H1 (cell line): ENCODE data around the gene GSTM2. TPM values are rescaled to one million over a fixed set of nuclear protein-coding genes. Genes with fewer than 3 reads are reported as not detected.

Experiments
- JUND ChIP-seq: IDR thresholded peaks from 2 replicates; pipeline ENCODE4 v1.6.1; 2011; ENCODE audit warnings: mild to moderate bottlenecking, improper control_type of control experiment, low read length
- KDM5A ChIP-seq: fragments of 200-600 bp; IDR thresholded peaks from 2 replicates; pipeline ENCODE4 v1.7.1; 2012; ENCODE audit warnings: mild to moderate bottlenecking, low read length, inconsistent platforms, mixed read lengths
- SAP30 ChIP-seq: fragments of 300-600 bp; sonication (generic); IDR thresholded peaks from 2 replicates; pipeline ENCODE4 v1.7.1; 2012; ENCODE audit warnings: low read length, moderate library complexity, mild to moderate bottlenecking, inconsistent platforms; ENCODE audit not compliant: insufficient read depth, insufficient replicate concordance
- TEAD4 ChIP-seq: IDR thresholded peaks from 2 replicates; pipeline ENCODE4 v1.6.1; 2012; ENCODE audit warnings: low read depth, low read length, inconsistent platforms, mixed read lengths
- polyA plus RNA-seq, 7 experiments: library from polyadenylated mRNA; depleted of rRNA in 3 of 7; stranded (reverse) in 5 of 7; unstranded in 2 of 7; fragments of >200 nt in 5 of 7; fragments of 200-250 nt in 2 of 7; gene quantifications; 1 replicate in 5 of 7; 2 replicates in 1 of 7; 4 replicates in 1 of 7; pipeline versions ENCODE4 v1.2.1 to v1.2.3, GENCODE V29; 2011 to 2013; ENCODE audit warnings: missing spikeins in 2 of 7, mixed read lengths in 2 of 7
- total RNA-seq: library from RNA; stranded (reverse); fragmentation: NEBNext Ultra II Directional; extraction: Animal tissue kit (Norgen Biotek cat#: 25700); gene quantifications from 2 replicates; pipeline ENCODE4 v1.2.1, GENCODE V29; 2021
- TF ChIP-seq, protein P1 (sequence below): IDR thresholded peaks from 2 replicates; pipeline ENCODE4 v1.6.1; 2012; ENCODE audit warnings: low read length, inconsistent platforms

The GSTM2 gene
- total and polyA plus RNA-seq, 2 of the 8 experiments (the other 6 are each of a cell fraction or from before 2014, with no cell fraction given) = 9.6 to 23.1 TPM

DNA sequence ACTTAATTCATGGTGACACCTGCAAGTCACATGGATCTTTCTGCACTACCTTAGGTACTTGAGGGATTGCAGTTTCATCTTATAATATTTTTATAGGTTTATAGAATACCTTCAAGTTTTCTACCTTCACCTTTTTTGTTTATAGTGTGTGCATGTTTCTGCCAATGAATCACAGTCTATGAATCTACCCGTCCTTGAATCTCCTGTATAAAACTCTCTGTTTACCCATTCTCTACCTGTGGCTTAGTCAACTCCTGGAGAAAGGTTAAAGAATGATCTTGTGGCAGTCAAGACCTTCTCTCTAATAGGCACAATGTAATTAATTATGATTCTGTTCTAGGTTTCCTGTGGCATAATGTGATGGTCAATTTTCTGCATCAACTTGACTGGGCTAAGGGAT is 3.2 kb upstream of the GSTM2 start (continued):
- TF ChIP-seq SAP30 (no peak), TEAD4 (no peak), KDM5A (no peak), JUND (no peak)
- TF ChIP-seq, protein P1, sequence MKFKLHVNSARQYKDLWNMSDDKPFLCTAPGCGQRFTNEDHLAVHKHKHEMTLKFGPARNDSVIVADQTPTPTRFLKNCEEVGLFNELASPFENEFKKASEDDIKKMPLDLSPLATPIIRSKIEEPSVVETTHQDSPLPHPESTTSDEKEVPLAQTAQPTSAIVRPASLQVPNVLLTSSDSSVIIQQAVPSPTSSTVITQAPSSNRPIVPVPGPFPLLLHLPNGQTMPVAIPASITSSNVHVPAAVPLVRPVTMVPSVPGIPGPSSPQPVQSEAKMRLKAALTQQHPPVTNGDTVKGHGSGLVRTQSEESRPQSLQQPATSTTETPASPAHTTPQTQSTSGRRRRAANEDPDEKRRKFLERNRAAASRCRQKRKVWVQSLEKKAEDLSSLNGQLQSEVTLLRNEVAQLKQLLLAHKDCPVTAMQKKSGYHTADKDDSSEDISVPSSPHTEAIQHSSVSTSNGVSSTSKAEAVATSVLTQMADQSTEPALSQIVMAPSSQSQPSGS = no peak
